Activated CD4-positive, alpha-beta memory T cell treated with anti-CD3 and anti-CD28 coated beads, Interleukin-2, amount 10 ng/mL, durations not matched to agents 7 days and 5 days (primary cell): ENCODE results near the gene MGST2. TPM values are rescaled to one million over a fixed set of nuclear protein-coding genes. Genes with fewer than 3 reads are reported as not detected.
A peak's percentile ranks its signal among the peaks of the same experiment; 100 is the strongest.

Source experiments
- CTCF ChIA-PET: fragments of 350-600 bp; sonication (Branson Sonifier 250); formaldehyde crosslinking; loops from one replicate; lab custom pipeline; 2021; ENCODE audit warnings: antibody characterized with exemption, inconsistent platforms; lab: Charles Lee
- POLR2A ChIA-PET: fragments of 350-600 bp; sonication (Branson Sonifier 250); formaldehyde crosslinking; loops from one replicate; lab custom pipeline; 2021; ENCODE audit warnings: antibody characterized with exemption; lab: Charles Lee
- DNase-seq: peaks from one replicate; pipeline ENCODE4 v3.0.0-alpha.2; 2020
- H3K27ac Mint-ChIP-seq: one replicate; pipeline ENCODE4 v1.8.0; 2021; ENCODE audit warnings: mild to moderate bottlenecking, mixed read lengths
- H3K27me3 Mint-ChIP-seq: one replicate; pipeline ENCODE4 v1.8.0; 2021; ENCODE audit warnings: mixed read lengths
- H3K36me3 Mint-ChIP-seq: one replicate; pipeline ENCODE4 v1.8.0; 2021; ENCODE audit warnings: low read depth, mixed read lengths
- H3K4me1 Mint-ChIP-seq: one replicate; pipeline ENCODE4 v1.8.0; 2021; ENCODE audit warnings: mixed read lengths
- H3K4me3 Mint-ChIP-seq: one replicate; pipeline ENCODE4 v1.8.0; 2021; ENCODE audit warnings: mild to moderate bottlenecking, mixed read lengths
- H3K9me3 Mint-ChIP-seq: one replicate; pipeline ENCODE4 v1.8.0; 2021; ENCODE audit warnings: mixed read lengths
- total RNA-seq, 2 experiments: library from RNA; stranded (reverse); gene quantifications; one replicate each; pipeline ENCODE4 v1.2.3, GENCODE V29; 2021

The MGST2 gene
- total RNA-seq, 2 experiments from 2014 or later, result 24.5 to 27.9 TPM

DNA sequence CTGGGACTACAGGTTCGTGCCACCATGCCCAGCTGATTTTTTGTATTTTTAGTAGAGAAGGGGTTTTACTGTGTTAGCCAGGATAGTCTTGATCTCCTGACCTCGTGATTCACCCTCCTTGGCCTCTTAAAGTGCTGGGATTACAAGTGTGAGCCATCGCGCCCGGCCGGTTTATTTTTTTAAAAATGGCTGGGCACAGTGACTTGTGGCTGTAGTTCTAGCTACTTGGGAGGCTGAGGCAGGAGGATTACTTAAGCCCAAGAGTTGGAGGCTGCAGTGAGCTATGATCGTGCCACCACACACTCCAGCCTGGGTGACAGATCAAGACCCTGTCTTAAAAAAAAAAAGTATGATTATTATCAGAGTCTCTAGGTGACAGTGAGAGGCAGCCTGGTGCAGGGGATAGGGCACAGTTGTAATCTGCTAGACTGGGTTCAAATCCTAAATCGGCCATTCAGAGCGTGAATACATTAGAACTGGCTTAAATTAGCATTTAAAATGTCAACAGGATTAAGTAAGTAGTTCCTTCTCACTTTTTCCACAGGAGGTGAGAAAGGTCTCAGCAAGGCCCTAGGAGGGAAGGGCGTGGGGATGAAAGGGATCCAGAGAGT is 435 bp upstream of the MGST2 start:
- POLR2A ChIA-PET, result interaction anchor here (1.6 to 2.0 kb wide), 3 partner anchors 8 to 109 kb away, joined by 4 to 34 read pairs (median 7); partner anchors contain the start of gene SETD7
- peak overlapping the region; percentile 84 for H3K27ac Mint-ChIP-seq

DNA sequence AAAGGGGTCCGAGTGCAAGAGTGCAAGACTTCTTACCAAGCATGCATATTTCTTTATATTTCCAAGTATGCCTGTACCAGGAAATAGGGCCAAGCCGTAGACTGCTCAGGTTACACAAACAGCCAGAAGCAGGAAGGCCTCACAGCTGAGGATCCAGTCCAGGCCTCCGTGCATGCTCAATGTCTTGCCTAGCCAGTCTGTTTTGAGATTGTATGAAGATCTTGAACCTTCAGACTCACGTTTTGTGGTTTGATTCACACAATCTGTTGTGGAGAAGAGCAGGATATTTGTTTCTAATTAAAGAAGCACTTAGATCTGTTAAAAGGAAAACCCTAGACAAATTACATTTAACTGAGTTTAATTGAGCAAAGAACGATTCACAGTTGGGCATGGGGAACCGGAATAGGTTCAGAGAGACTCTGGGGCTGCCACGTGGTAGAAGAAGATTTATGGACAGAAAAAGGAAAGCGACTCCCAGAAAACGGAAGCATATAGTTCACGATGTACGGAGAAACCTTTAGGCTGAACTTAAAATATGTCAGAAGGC is 1.2 kb downstream of the MGST2 start:
- no peaks in the 10 kb centered on the region for H3K27me3 Mint-ChIP-seq
- POLR2A ChIA-PET, result interaction anchor here (0.7 to 2.0 kb wide), 8 partner anchors 9 to 346 kb away, joined by 3 to 34 read pairs (median 3); partner anchors contain the start of gene SETD7

More for the DNA sequence above, 435 bp upstream of the MGST2 start:
- no peak for DNase-seq
- no peaks in the 10 kb centered on the region for H3K9me3 Mint-ChIP-seq
- peak overlapping the region; percentile 90 for H3K4me3 Mint-ChIP-seq
- CTCF ChIA-PET, result interaction anchor here (1.1 to 4.0 kb wide), 5 partner anchors 9 to 62 kb away, joined by 3 to 54 read pairs (median 5); no protein-coding TSS in a partner anchor
- no peaks in the 10 kb centered on the region for H3K27me3 Mint-ChIP-seq
- peaks cover 39% of the 10 kb centered on the region for H3K4me1 Mint-ChIP-seq
- H3K36me3 Mint-ChIP-seq, result peaks cover 8% of the 10 kb centered on the region

DNA sequence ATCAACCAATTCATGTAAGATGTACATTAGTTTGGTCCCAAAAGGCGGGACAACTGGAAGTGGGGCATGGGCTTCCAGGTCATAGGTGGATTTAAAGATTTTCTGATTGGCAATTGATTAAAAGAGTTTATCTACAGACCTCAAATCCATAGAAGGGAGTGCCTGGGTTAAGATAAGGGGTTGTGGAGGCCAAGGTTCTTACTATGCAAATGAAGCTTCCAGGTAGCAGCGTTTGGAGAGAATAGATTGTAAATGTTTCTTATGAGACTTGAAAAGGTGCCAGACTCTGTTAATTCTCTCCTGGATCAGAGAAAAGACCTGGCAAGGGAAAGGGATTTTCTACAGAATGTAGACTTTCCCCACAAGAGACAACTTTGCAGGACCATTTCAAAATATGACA is 2.4 kb downstream of the MGST2 start:
- Mint-ChIP-seq H3K36me3 (peaks cover 7% of the 10 kb centered on the region), H3K4me1 (peaks cover 31% of the 10 kb centered on the region), H3K9me3 (no peaks in the 10 kb centered on the region), H3K27me3 (no peaks in the 10 kb centered on the region), H3K27ac (no peak overlapping the region), H3K4me3 (no peak overlapping the region)
- DNase-seq, result no peak
- POLR2A ChIA-PET, result interaction anchor here (1.6 kb wide), 1 partner anchor 11 kb away, joined by 4 read pairs; no protein-coding TSS in a partner anchor
- CTCF ChIA-PET, result no interaction called here

More for the DNA sequence above, 1.2 kb downstream of the MGST2 start:
- H3K36me3 Mint-ChIP-seq, result peaks cover 7% of the 10 kb centered on the region
- CTCF ChIA-PET, result interaction anchor here (1.2 to 4.0 kb wide), 3 partner anchors 10 to 38 kb away, joined by 4 to 54 read pairs (median 5); no protein-coding TSS in a partner anchor
- peak; percentile 23 for DNase-seq
- peak overlapping the region; percentile 90 for H3K4me3 Mint-ChIP-seq
- H3K4me1 Mint-ChIP-seq, result peaks cover 31% of the 10 kb centered on the region
- peak overlapping the region; percentile 84 for H3K27ac Mint-ChIP-seq
- no peaks in the 10 kb centered on the region for H3K9me3 Mint-ChIP-seq

DNA sequence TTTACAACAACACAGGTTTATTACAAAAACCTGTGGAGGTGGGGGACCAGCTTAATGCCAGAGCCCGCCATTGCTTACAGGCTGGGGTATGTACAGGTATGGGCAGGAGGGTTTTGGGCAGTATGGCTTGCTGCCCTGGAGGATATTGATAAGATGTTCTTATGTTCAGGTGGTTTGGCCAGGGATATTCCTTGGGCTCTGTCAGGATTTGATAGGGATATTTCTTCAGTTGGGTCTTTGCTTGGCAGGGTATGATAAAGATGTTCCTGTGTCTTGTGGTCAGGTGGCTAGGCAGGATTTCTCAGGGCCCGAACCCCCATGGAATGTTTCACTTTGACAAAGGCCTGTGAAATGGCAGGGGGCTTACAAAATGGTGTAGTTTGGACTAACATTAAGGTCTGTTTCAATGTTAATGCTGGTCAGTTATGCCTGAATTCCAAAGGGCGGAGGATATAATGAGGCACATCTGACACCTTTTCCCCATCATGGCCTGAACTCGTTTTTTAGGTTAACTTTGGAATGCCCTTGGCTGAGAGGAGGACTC is 3.1 kb downstream of the MGST2 start:
- Mint-ChIP-seq H3K36me3 (peaks cover 7% of the 10 kb centered on the region), H3K27ac (no peak overlapping the region), H3K27me3 (no peaks in the 10 kb centered on the region), H3K4me3 (no peak overlapping the region), H3K4me1 (peaks cover 31% of the 10 kb centered on the region), H3K9me3 (no peaks in the 10 kb centered on the region)
- POLR2A ChIA-PET, result interaction anchor here (1.6 kb wide), 1 partner anchor 12 kb away, joined by 4 read pairs; no protein-coding TSS in a partner anchor
- CTCF ChIA-PET, result interaction anchor here (2.7 kb wide), 1 partner anchor 11 kb away, joined by 9 read pairs; no protein-coding TSS in a partner anchor
- DNase-seq, result no peak

DNA sequence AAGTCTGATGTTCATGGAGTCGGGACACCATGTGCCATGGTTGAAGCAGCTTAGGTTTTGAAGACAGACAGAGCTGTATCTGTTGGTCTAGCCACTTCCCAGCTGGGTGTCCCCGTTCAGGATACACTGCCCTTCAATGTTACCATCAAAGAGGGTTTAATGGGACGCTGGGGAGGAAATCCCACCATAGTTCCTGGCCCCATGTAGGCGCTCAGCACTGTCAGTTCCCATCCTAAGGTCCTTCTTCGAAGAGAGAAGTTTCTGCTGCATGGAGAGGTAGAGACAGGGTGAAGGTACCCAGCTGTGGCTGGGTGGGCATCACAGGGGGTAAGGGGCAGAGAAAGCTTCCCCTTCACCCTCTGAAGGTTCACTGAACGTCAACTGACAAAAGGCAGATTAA is 3.7 kb downstream of the MGST2 start:
- H3K9me3 Mint-ChIP-seq, result no peaks in the 10 kb centered on the region
- ChIA-PET CTCF (interaction anchor here (1.1 to 2.7 kb wide), 2 partner anchors 9 to 12 kb away, joined by 3 to 9 read pairs; no protein-coding TSS in a partner anchor), POLR2A (interaction anchor here (1.6 kb wide), 1 partner anchor 12 kb away, joined by 4 read pairs; no protein-coding TSS in a partner anchor)
- no peak for DNase-seq
- H3K36me3 Mint-ChIP-seq, result peaks cover 7% of the 10 kb centered on the region
- H3K4me1 Mint-ChIP-seq, result peaks cover 31% of the 10 kb centered on the region
- H3K27me3 Mint-ChIP-seq, result no peaks in the 10 kb centered on the region
- H3K4me3 Mint-ChIP-seq, result no peak overlapping the region
- no peak overlapping the region for H3K27ac Mint-ChIP-seq

DNA sequence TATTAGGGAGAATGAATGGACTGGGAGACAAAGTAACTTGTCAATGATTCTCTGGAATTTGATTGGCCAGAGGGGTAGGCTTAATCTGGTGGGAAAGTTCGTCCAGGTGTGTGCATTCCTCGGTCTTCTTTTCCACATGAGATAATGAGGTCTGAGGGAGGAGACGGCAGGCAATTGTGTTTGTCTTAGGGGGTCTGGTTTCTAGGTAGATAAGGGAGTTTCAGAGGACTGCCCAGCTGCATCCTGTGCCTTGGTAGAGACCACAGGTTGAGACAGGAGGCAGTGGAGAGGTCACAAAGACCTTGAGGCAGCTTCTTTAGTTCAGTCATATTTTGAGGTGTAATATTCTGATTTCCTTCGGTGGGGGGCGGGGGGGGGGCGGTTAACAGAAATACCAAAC is 4.3 kb downstream of the MGST2 start:
- no peak overlapping the region for H3K4me3 Mint-ChIP-seq
- H3K36me3 Mint-ChIP-seq, result peaks cover 7% of the 10 kb centered on the region
- no peak overlapping the region for H3K27ac Mint-ChIP-seq
- CTCF ChIA-PET, result interaction anchor here (1.1 to 2.7 kb wide), 2 partner anchors 9 to 12 kb away, joined by 3 to 9 read pairs; no protein-coding TSS in a partner anchor
- peaks cover 31% of the 10 kb centered on the region for H3K4me1 Mint-ChIP-seq
- H3K9me3 Mint-ChIP-seq, result no peaks in the 10 kb centered on the region
- DNase-seq, result no peak
- POLR2A ChIA-PET, result no interaction called here
- H3K27me3 Mint-ChIP-seq, result no peaks in the 10 kb centered on the region

DNA sequence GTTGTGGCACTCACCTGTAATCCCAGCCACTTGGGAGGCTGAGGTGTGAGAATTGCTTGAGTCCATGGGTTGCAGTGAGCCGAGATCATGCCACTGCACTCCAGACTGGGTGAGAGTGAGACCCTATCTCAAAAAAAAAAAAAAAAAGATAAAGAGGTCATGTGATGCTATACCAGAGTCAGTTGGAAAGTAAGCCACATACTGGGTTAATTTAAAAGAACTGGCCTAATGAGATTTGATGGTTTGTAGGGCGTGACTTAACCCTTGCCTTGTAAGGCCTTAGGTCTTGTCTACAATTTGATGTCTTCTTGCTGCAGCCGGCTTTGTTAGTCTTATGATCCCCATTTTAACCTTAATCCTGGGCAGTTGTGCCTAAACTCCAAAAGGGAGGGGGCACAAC is 5.2 kb downstream of the MGST2 start:
- ChIA-PET CTCF (interaction anchor here (2.7 kb wide), 1 partner anchor 13 kb away, joined by 9 read pairs; no protein-coding TSS in a partner anchor), POLR2A (no interaction called here)
- Mint-ChIP-seq H3K4me3 (no peak overlapping the region), H3K4me1 (peaks cover 23% of the 10 kb centered on the region), H3K27me3 (no peaks in the 10 kb centered on the region), H3K27ac (no peak overlapping the region), H3K36me3 (peaks cover 7% of the 10 kb centered on the region), H3K9me3 (no peaks in the 10 kb centered on the region)
- no peak for DNase-seq

DNA sequence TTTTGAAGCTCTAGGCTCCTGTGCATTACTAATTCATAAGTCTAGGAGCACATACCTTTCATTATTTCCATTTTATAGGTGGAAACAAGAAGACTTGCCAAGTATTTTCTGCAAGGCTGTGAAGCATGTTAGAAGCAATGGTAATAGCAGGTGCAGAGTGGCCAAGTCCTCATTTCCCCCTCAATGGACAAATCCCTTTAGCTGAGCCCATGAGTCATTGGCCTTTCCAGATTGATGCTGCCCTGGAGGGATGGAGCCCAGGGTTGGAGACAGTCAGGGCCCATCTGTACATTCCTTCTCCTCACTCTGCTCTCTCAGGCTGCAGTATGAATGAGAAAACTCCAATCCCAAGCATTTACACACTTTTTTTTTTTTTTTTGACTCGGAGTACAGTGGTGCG is 6.6 kb downstream of the MGST2 start:
- CTCF ChIA-PET, result interaction anchor here (1.3 kb wide), 1 partner anchor 15 kb away, joined by 4 read pairs; no protein-coding TSS in a partner anchor
- no peak for DNase-seq
- no peaks in the 10 kb centered on the region for H3K9me3 Mint-ChIP-seq
- POLR2A ChIA-PET, result no interaction called here
- no peak overlapping the region for H3K27ac Mint-ChIP-seq
- H3K36me3 Mint-ChIP-seq, result no peaks in the 10 kb centered on the region
- H3K4me3 Mint-ChIP-seq, result no peak overlapping the region
- no peaks in the 10 kb centered on the region for H3K27me3 Mint-ChIP-seq
- H3K4me1 Mint-ChIP-seq, result peaks cover 19% of the 10 kb centered on the region

DNA sequence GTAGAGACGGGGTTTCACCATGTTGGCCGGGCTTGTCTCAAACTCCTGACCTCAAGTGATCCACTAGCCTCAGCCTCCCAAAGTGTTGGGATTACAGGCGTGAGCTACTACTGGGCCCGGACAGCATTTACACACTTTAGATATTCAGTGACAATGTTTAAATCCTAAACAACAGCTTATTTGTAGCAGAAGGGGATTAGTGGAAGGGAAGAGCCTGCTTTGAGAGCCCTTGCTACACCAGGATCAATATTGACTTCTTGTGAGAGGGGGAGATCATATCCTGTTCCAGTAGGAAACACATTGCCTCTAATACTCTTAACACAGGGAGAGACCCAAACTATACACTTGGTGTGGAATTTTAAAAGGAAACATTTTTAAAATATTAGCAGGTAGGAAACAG is 7.1 kb downstream of the MGST2 start:
- ChIA-PET POLR2A (no interaction called here), CTCF (interaction anchor here (1.3 kb wide), 1 partner anchor 15 kb away, joined by 4 read pairs; no protein-coding TSS in a partner anchor)
- Mint-ChIP-seq H3K4me1 (peaks cover 17% of the 10 kb centered on the region), H3K36me3 (no peaks in the 10 kb centered on the region), H3K27me3 (no peaks in the 10 kb centered on the region), H3K4me3 (no peak overlapping the region), H3K27ac (no peak overlapping the region), H3K9me3 (no peaks in the 10 kb centered on the region)
- no peak for DNase-seq

DNA sequence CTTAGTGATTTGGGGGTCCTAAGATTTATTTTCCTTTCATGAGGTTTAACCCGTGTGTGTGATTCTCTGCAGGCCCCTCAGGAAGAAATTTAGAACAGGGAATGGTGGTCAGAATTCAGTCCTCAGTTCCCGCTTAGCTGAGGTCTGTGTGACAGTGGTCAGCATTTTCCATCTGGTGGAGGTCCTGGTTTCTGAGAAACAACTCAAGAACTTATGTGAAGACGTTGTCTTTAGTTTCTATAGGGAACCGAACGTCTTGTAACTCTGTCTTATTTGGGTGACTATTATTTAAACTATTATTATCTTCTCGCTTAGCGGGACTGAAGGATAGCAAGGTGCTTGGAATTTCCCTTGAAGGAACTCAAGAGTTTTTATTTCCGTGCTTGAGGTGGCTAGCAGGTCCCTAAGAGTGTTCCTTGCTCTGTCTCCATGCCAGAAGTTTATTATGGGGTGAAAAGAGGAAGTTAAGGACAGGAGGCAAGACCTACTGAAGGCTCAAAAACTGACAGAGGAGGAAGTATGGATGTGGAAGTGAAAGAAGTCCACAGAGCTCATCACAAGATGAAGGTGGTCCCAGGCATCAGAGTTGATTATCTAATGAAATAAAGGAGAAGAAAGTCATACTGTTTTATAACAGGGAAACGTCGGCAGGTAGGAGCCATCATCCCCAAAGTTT is 9.4 kb downstream of the MGST2 start:
- Mint-ChIP-seq H3K4me1 (peaks cover 8% of the 10 kb centered on the region), H3K27ac (no peak overlapping the region), H3K36me3 (peaks cover 15% of the 10 kb centered on the region), H3K4me3 (no peak overlapping the region), H3K27me3 (no peaks in the 10 kb centered on the region), H3K9me3 (no peaks in the 10 kb centered on the region)
- DNase-seq, result no peak
- ChIA-PET POLR2A (interaction anchor here (0.6 kb wide), 1 partner anchor 745 kb away, joined by 4 read pairs; no protein-coding TSS in a partner anchor), CTCF (interaction anchor here (0.8 to 1.4 kb wide), 3 partner anchors 10 to 21 kb away, joined by 3 to 6 read pairs (median 3); no protein-coding TSS in a partner anchor)

DNA sequence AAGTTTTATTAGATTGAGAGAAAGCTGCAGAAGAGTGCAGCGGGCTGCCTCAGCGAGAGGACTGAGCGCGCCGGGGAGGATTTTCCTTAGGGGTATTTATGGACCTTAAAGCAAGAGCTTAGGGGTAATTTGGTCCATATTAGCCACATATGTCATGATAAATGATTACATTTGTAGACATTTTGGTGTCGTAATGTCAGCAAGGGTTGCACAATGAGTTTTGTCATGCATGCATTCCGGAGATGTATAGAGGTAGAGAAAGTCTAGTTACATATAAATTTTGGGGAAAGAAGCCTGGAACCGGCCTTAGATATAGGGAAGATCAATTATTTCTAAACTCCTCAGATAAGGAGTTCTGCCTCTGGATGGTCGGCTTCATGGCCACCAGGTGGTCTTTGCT is 10.0 kb downstream of the MGST2 start:
- H3K4me1 Mint-ChIP-seq, result peaks cover 8% of the 10 kb centered on the region
- no peak for DNase-seq
- ChIA-PET CTCF (interaction anchor here (0.6 kb wide), 1 partner anchor 65 kb away, joined by 4 read pairs; no protein-coding TSS in a partner anchor), POLR2A (no interaction called here)
- no peak overlapping the region for H3K27ac Mint-ChIP-seq
- H3K27me3 Mint-ChIP-seq, result no peaks in the 10 kb centered on the region
- peaks cover 16% of the 10 kb centered on the region for H3K36me3 Mint-ChIP-seq
- H3K9me3 Mint-ChIP-seq, result no peaks in the 10 kb centered on the region
- no peak overlapping the region for H3K4me3 Mint-ChIP-seq

DNA sequence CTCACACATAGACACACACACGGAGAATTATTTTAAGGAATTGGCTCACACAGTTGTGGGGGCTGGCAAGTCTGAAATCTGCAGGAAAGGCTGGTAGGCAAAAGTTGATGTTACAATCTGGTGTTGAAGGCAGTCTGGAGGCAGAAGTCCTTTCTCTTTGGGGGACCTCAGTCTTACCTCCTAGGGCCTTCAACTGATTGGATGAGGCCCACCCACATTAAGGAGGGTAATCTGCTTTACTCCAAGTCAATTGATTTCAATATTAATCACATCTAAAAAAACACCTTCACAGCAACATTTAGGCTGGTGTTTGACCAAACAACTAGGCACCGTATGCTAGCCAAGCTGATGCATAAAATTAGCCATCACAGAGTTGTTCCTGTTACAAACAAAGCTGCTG is 10.7 kb downstream of the MGST2 start:
- peaks cover 8% of the 10 kb centered on the region for H3K4me1 Mint-ChIP-seq
- ChIA-PET CTCF (interaction anchor here (1.7 kb wide), 1 partner anchor 20 kb away, joined by 4 read pairs; no protein-coding TSS in a partner anchor), POLR2A (no interaction called here)
- no peak overlapping the region for H3K4me3 Mint-ChIP-seq
- H3K36me3 Mint-ChIP-seq, result peaks cover 16% of the 10 kb centered on the region
- no peak overlapping the region for H3K27ac Mint-ChIP-seq
- no peak for DNase-seq
- no peaks in the 10 kb centered on the region for H3K27me3 Mint-ChIP-seq
- no peaks in the 10 kb centered on the region for H3K9me3 Mint-ChIP-seq
